GM10248 (cell line): ENCODE data around the gene RPS19.

Experiments used
- CTCF ChIA-PET: fragments of 300-600 bp; sonication (Branson Sonifier 250); formaldehyde crosslinking; extraction: SDS; loops from one replicate; lab custom pipeline; 2021; ENCODE audit warnings: antibody characterized with exemption; lab: Yijun Ruan, JAX
- POLR2A ChIA-PET: fragments of 350-650 bp; sonication (Branson Sonifier 250); formaldehyde crosslinking; extraction: SDS; loops from one replicate; lab custom pipeline; 2020; ENCODE audit warnings: antibody characterized with exemption; lab: Yijun Ruan, JAX
- DNase-seq: peaks from one replicate; pipeline ENCODE4 v3.0.0; 2012; ENCODE audit errors: extremely low spot score
- TF ChIP-seq, protein P1 (sequence below): IDR thresholded peaks from 2 replicates; pipeline ENCODE4 v1.5.1; 2012; ENCODE audit warnings: mild to moderate bottlenecking, low read depth; ENCODE audit errors: extremely low read depth, missing control alignments, control extremely low read depth

The RPS19 gene

DNA sequence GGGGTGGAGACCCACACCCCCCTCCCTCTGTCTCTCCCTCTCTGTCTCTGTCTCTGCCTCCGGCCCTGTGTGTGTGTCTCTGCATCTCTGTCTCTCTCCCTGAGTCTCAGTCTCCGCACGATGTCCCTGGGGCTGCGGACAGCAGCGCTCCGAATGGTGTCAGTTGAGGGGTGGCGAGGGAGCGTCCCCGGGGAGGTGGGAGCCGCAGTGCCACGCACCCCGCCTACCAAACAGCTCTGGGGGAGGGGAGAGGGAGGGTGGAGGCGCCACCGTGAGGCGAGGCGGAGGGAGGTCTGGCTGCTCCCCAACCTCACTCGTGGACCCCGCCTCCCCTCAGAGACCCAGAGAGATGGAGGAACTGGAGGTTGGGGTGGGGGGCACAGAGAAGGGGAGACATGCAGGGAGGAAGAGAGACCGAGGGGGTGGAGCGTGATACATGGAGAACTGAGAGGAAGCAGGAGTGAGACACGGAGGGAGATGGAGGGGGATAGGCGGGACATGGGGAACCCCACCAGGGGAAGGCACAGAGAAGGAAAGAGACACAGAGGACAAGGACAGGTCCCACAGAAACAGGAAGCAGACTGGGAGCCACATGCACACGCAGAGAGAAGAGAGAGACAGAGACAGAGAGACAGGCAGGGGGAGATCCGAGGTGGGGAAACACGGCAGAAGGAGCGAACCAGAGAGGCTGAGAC is 61.0 kb downstream of the RPS19 start:
- ChIA-PET CTCF (no interaction called here), POLR2A (interaction anchor here (0.9 kb wide), 1 partner anchor 51 kb away, joined by 3 read pairs; no protein-coding TSS in a partner anchor)
- TF ChIP-seq, protein P1, sequence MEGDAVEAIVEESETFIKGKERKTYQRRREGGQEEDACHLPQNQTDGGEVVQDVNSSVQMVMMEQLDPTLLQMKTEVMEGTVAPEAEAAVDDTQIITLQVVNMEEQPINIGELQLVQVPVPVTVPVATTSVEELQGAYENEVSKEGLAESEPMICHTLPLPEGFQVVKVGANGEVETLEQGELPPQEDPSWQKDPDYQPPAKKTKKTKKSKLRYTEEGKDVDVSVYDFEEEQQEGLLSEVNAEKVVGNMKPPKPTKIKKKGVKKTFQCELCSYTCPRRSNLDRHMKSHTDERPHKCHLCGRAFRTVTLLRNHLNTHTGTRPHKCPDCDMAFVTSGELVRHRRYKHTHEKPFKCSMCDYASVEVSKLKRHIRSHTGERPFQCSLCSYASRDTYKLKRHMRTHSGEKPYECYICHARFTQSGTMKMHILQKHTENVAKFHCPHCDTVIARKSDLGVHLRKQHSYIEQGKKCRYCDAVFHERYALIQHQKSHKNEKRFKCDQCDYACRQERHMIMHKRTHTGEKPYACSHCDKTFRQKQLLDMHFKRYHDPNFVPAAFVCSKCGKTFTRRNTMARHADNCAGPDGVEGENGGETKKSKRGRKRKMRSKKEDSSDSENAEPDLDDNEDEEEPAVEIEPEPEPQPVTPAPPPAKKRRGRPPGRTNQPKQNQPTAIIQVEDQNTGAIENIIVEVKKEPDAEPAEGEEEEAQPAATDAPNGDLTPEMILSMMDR = peak; percentile 19
- no peak for DNase-seq

DNA sequence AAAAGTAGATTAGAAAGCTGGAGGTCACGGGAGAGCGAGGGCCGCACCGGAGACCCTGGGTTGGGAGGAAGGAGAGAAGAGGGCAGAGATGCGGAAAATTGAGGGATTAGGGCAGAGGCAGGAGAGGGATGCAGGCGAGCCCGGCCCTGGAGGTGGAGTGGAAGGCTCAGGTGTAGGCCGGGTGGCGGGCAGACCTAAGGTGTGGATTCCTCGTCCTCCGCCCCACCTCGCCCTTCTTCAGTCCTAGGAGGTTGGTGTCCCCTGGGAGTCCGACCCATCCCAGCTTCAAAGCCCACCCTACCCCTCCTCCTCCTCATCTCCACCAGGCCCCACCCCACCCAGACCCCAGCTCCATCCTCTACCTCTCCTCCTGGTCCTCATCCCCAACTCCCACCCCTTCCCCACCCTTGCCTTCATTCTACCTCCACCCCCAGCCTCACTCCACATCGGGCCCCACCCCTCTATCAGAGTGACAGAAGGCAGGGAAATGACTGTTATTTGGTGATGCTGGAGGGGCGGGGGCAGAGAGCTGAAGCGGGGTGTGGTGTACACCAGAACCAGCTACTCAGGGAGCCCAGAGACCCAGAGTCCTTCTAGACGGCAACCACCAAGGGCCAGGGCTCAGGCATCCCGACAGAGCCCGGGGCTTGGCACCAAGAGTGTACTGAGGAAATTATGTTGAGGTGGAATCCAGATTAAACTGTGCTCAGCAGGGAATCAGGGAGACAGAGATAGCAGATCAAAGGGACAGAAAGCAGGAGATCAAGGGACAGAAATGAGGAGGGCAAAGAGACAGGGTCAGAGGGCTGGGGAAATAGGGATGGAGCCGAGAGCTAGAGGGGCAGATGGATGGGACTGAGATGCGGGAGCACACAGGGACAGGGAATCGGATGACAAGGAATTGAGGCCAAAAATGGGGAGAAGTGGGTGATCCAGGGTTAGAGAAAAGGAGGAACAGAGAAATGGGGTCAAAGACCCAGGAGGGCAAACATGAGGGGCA is 61.8 kb downstream of the RPS19 start:
- ChIA-PET POLR2A (interaction anchor here (0.6 to 0.9 kb wide), 2 partner anchors 51 to 53 kb away, joined by 3 read pairs; no protein-coding TSS in a partner anchor), CTCF (interaction anchor here (1.5 kb wide), 1 partner anchor 15 kb away, joined by 4 read pairs; no protein-coding TSS in a partner anchor)
- TF ChIP-seq, protein P1 = no peak

More for the DNA sequence above, 61.8 kb downstream of the RPS19 start:
- no peak for DNase-seq
